ENCODE data around the gene DENND2C. TPM values are rescaled to one million over a fixed set of nuclear protein-coding genes. Genes with fewer than 3 reads are reported as not detected.

The DENND2C gene
- total and polyA plus RNA-seq, 2 donors (not counting 1 experiment from before 2014, with no cell fraction given): 1.3 to 1.7 TPM

GRCh38 chr1:114549137-114549536, 120.7 kb downstream of the DENND2C start:
- no peak overlapping the region for H2AFZ ChIP-seq (ENCODE audit: low read length)
- peak in 1 of 2 donors; percentile 21 for DNase-seq (ENCODE audit: low read depth in 2 of 2)
- H3K4me3 ChIP-seq (replicated peaks in 1 of 4; ENCODE audit: control extremely low read depth in 1 of 4, insufficient read depth in 1 of 4, low read depth in 3 of 4, low read length in 4 of 4): no peak overlapping the region
- no peak overlapping the region for H3K9ac ChIP-seq (ENCODE audit: insufficient read depth, low read length)
- H4K20me1 ChIP-seq (ENCODE audit: control insufficient read depth, extremely low read depth, insufficient read depth, low read length): no peaks in the 10 kb centered on the region
- no peaks in the 10 kb centered on the region for H3K4me1 ChIP-seq (ENCODE audit: control insufficient read depth, extremely low read depth, insufficient read depth, low read length)
- no peaks in the 10 kb centered on the region for H3K9me3 ChIP-seq (ENCODE audit: control insufficient read depth, insufficient read depth, low read depth, low read length)
- no peak overlapping the region for H3K27ac ChIP-seq (ENCODE audit: insufficient read depth, low read length)
- no peaks in the 10 kb centered on the region for H3K36me3 ChIP-seq (ENCODE audit: control insufficient read depth, insufficient read depth, low read length)
- no peak overlapping the region for H3K4me2 ChIP-seq (ENCODE audit: extremely low read depth, insufficient read depth, low read length)
- no peaks in the 10 kb centered on the region for H3K27me3 ChIP-seq (ENCODE audit: control insufficient read depth, insufficient read depth, low read length)
- TF ChIP-seq EZH2 (IDR thresholded peaks at IDR 0.05; ENCODE audit: low read length, missing control alignments) (no peak), CTCF (conservative IDR thresholded peaks at IDR 0.05 in 1 of 2, IDR thresholded peaks at IDR 0.05 in 1 of 2; ENCODE audit: low read depth in 1 of 2, low read length in 2 of 2) (no peak)
- H3K79me2 ChIP-seq (ENCODE audit: control insufficient read depth, insufficient read depth, low read length): no peaks in the 10 kb centered on the region

- TF ChIP-seq EZH2 (IDR thresholded peaks at IDR 0.05; ENCODE audit: low read length, missing control alignments) (no peak), CTCF (conservative IDR thresholded peaks at IDR 0.05 in 1 of 2, IDR thresholded peaks at IDR 0.05 in 1 of 2; ENCODE audit: low read depth in 1 of 2, low read length in 2 of 2) (no peak)
- no peaks in the 10 kb centered on the region for H3K79me2 ChIP-seq (ENCODE audit: control insufficient read depth, insufficient read depth, low read length)
- H2AFZ ChIP-seq (ENCODE audit: low read length): no peak overlapping the region
- no peaks in the 10 kb centered on the region for H4K20me1 ChIP-seq (ENCODE audit: control insufficient read depth, extremely low read depth, insufficient read depth, low read length)
- DNase-seq (ENCODE audit: low read depth in 2 of 2): no peak
- H3K4me1 ChIP-seq (ENCODE audit: control insufficient read depth, extremely low read depth, insufficient read depth, low read length): no peaks in the 10 kb centered on the region
- no peaks in the 10 kb centered on the region for H3K27me3 ChIP-seq (ENCODE audit: control insufficient read depth, insufficient read depth, low read length)
- H3K36me3 ChIP-seq (ENCODE audit: control insufficient read depth, insufficient read depth, low read length): no peaks in the 10 kb centered on the region
- no peak overlapping the region for H3K4me3 ChIP-seq (replicated peaks in 1 of 4; ENCODE audit: control extremely low read depth in 1 of 4, insufficient read depth in 1 of 4, low read depth in 3 of 4, low read length in 4 of 4)
- no peak overlapping the region for H3K9ac ChIP-seq (ENCODE audit: insufficient read depth, low read length)
- H3K27ac ChIP-seq (ENCODE audit: insufficient read depth, low read length): no peak overlapping the region
- H3K9me3 ChIP-seq (ENCODE audit: control insufficient read depth, insufficient read depth, low read depth, low read length): no peaks in the 10 kb centered on the region
- no peak overlapping the region for H3K4me2 ChIP-seq (ENCODE audit: extremely low read depth, insufficient read depth, low read length)
Measured at GRCh38 chr1:114547076-114547475, 122.8 kb downstream of the DENND2C start.

- Histone ChIP-seq H4K20me1 (ENCODE audit: control insufficient read depth, extremely low read depth, insufficient read depth, low read length) (no peaks in the 10 kb centered on the region), H3K9me3 (ENCODE audit: control insufficient read depth, insufficient read depth, low read depth, low read length) (no peaks in the 10 kb centered on the region), H3K4me1 (ENCODE audit: control insufficient read depth, extremely low read depth, insufficient read depth, low read length) (no peaks in the 10 kb centered on the region), H3K4me3 (replicated peaks in 1 of 4; ENCODE audit: control extremely low read depth in 1 of 4, insufficient read depth in 1 of 4, low read depth in 3 of 4, low read length in 4 of 4) (no peak overlapping the region), H3K27me3 (ENCODE audit: control insufficient read depth, insufficient read depth, low read length) (no peaks in the 10 kb centered on the region), H3K9ac (ENCODE audit: insufficient read depth, low read length) (no peak overlapping the region), H3K4me2 (ENCODE audit: extremely low read depth, insufficient read depth, low read length) (no peak overlapping the region), H2AFZ (ENCODE audit: low read length) (no peak overlapping the region), H3K79me2 (ENCODE audit: control insufficient read depth, insufficient read depth, low read length) (no peaks in the 10 kb centered on the region), H3K27ac (ENCODE audit: insufficient read depth, low read length) (no peak overlapping the region), H3K36me3 (ENCODE audit: control insufficient read depth, insufficient read depth, low read length) (no peaks in the 10 kb centered on the region)
- DNase-seq (ENCODE audit: low read depth in 2 of 2): no peak
- TF ChIP-seq CTCF (conservative IDR thresholded peaks at IDR 0.05 in 1 of 2, IDR thresholded peaks at IDR 0.05 in 1 of 2; ENCODE audit: low read depth in 1 of 2, low read length in 2 of 2) (no peak), EZH2 (IDR thresholded peaks at IDR 0.05; ENCODE audit: low read length, missing control alignments) (no peak)
Measured at GRCh38 chr1:114545796-114546195, 124.1 kb downstream of the DENND2C start.
